CD4-positive, CD25-positive, alpha-beta regulatory T cell (primary cell): ENCODE data around the gene PCNX4. TPM values are rescaled to one million over a fixed set of nuclear protein-coding genes. Genes with fewer than 3 reads are reported as not detected.

Experiments
- ATAC-seq, 2 donors: fragments of 150-1000 bp; cut with Tn5 transposase; one replicate each; pipeline ENCODE4 v1.10.0; 2021; ENCODE audit warnings: low read depth in 2 of 2, moderate number of reproducible peaks in 2 of 2, moderate library complexity in 1 of 2
- DNase-seq, 3 donors: peaks; one replicate each; pipeline versions ENCODE4 v3.0.0 to v3.0.0-alpha.2; 2012 to 2022; ENCODE audit warnings: mixed read lengths in 1 of 3
- H3K27ac ChIP-seq: one replicate; pipeline ENCODE4 v1.7.0; 2013; ENCODE audit warnings: mild to moderate bottlenecking, low read length; ENCODE audit not compliant: insufficient read depth, poor library complexity, severe bottlenecking
- H3K27me3 ChIP-seq: one replicate; pipeline ENCODE4 v1.7.0; 2013; ENCODE audit warnings: low read length; ENCODE audit not compliant: control insufficient read depth, insufficient read depth
- H3K36me3 ChIP-seq: one replicate; pipeline ENCODE4 v1.7.0; 2013; ENCODE audit warnings: mild to moderate bottlenecking, low read length, moderate library complexity; ENCODE audit not compliant: control insufficient read depth, insufficient read depth
- H3K4me1 ChIP-seq: 2 replicates; pipeline ENCODE4 v1.7.0; 2013; ENCODE audit warnings: mild to moderate bottlenecking, low read length; ENCODE audit not compliant: insufficient read depth, control insufficient read depth, poor library complexity, severe bottlenecking
- H3K4me3 ChIP-seq: one replicate; pipeline ENCODE4 v1.7.0; 2013; ENCODE audit warnings: low read depth, mild to moderate bottlenecking, low read length, moderate library complexity
- H3K9me3 ChIP-seq, 2 experiments: 1 replicate in 1 of 2; 2 replicates in 1 of 2; pipeline ENCODE4 v1.7.0; 2013; ENCODE audit warnings: low read length in 2 of 2, mild to moderate bottlenecking in 1 of 2, moderate library complexity in 1 of 2; ENCODE audit not compliant: control insufficient read depth in 2 of 2
- H3K27ac Mint-ChIP-seq, 3 donors: one replicate each; pipeline ENCODE4 v1.8.0; 2020 to 2022; ENCODE audit warnings: mild to moderate bottlenecking in 3 of 3, mixed read lengths in 3 of 3, moderate library complexity in 2 of 3
- H3K27me3 Mint-ChIP-seq: one replicate; pipeline ENCODE4 v1.8.0; 2022; ENCODE audit warnings: mild to moderate bottlenecking, mixed read lengths
- H3K36me3 Mint-ChIP-seq: one replicate; pipeline ENCODE4 v1.8.0; 2020; ENCODE audit warnings: mixed read lengths
- H3K4me1 Mint-ChIP-seq, 4 donors: one replicate each; pipeline ENCODE4 v1.8.0; 2020 to 2022; ENCODE audit warnings: mixed read lengths in 4 of 4, mild to moderate bottlenecking in 1 of 4
- H3K4me3 Mint-ChIP-seq, 4 donors: one replicate each; pipeline ENCODE4 v1.8.0; 2020 to 2022; ENCODE audit warnings: mild to moderate bottlenecking in 4 of 4, mixed read lengths in 4 of 4, moderate library complexity in 3 of 4
- H3K9me3 Mint-ChIP-seq, 7 donors: one replicate each; pipeline ENCODE4 v1.8.0; 2020 to 2022; ENCODE audit warnings: mixed read lengths in 7 of 7, mild to moderate bottlenecking in 3 of 7, moderate library complexity in 2 of 7
- polyA plus RNA-seq, 4 donors: library from polyadenylated mRNA; unstranded; fragments of 300-500 nt; fragmentation: Illumina TruSeq; gene quantifications; one replicate each; pipeline ENCODE4 v1.2.3, GENCODE V29; 2021
- total RNA-seq: library from RNA; stranded (reverse); gene quantifications from one replicate; pipeline ENCODE4 v1.2.3, GENCODE V29; 2022

PCNX4 gene
- total and polyA plus RNA-seq, 5 donors from 2014 or later, result 14.1 to 34.7 (median 17.9) TPM

DNA sequence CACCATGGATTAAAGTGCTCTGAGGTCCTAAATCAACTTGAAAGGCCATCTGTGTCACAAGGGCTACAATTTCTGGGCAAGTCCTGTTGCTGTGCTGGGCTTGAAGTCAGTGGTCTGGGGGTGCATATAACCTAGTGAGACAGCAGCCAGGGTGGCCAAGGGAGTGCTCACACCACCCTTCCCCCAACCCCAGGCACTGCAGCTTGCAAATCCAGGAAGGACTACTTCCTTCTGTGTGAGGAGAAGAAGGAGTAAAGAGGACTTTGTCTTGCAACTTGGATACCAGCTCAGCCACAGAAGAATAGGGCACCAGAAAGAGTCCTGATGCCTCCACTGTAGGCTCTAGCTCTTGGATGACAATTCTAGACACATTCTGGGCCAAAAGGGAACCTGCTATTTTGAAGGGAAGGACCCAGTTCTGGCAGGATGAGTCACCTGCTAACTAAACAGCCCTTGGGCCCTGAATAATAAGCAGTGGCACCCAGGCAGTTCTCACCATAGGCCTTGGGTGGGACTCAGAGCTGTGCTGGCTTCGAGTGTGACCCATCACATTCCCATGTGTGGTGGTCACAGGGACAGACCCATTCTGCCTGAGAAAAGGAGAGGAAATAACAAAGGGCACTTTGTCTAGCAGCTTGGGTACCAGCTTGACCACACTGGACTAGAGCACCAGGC is 106.0 kb downstream of the PCNX4 start:
- Mint-ChIP-seq H3K4me1 (peaks cover 0 to 5% (median 5%) of the 10 kb centered on the region in 4 donors), H3K4me3 (no peak overlapping the region), H3K27me3 (peaks cover 30% of the 10 kb centered on the region), H3K9me3 (peaks cover 0 to 20% (median 5%) of the 10 kb centered on the region in 7 donors), H3K36me3 (peaks cover 11% of the 10 kb centered on the region), H3K27ac (no peak overlapping the region)
- Histone ChIP-seq H3K9me3 (peaks cover 10 to 14% of the 10 kb centered on the region in 2 experiments), H3K27me3 (no peaks in the 10 kb centered on the region), H3K27ac (no peak overlapping the region), H3K4me1 (no peaks in the 10 kb centered on the region), H3K4me3 (no peak overlapping the region), H3K36me3 (no peaks in the 10 kb centered on the region)
- DNase-seq, result no peak
- no peak for ATAC-seq

DNA sequence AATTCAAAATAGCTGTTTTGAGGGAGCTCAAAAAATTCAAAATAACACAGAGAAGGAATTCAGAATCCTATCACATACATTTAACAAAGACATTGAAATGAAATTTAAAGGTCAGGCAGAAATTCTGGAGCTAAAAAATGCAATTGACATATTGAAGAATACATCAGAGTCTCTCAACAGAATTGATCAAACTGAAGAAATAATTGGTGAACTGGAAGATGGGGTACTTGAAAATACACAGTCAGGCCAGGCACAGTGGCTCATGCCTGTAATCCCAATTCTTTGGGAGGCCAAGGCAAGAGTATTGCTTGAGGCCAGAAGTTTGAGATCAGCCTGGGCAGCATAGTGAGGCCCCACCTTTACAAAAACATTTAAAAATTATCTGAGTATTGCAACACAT is 107.6 kb downstream of the PCNX4 start:
- Histone ChIP-seq H3K36me3 (no peaks in the 10 kb centered on the region), H3K27me3 (peaks cover 5% of the 10 kb centered on the region), H3K4me1 (no peaks in the 10 kb centered on the region), H3K27ac (no peak overlapping the region), H3K9me3 (peaks cover 10 to 14% of the 10 kb centered on the region in 2 experiments), H3K4me3 (no peak overlapping the region)
- Mint-ChIP-seq H3K4me3 (no peak overlapping the region), H3K4me1 (peaks cover 0 to 5% (median 5%) of the 10 kb centered on the region in 4 donors), H3K27me3 (peaks cover 37% of the 10 kb centered on the region), H3K36me3 (peaks cover 11% of the 10 kb centered on the region), H3K27ac (no peak overlapping the region), H3K9me3 (peaks cover 0 to 20% (median 6%) of the 10 kb centered on the region in 7 donors)
- ATAC-seq (no peak), DNase-seq (no peak)

DNA sequence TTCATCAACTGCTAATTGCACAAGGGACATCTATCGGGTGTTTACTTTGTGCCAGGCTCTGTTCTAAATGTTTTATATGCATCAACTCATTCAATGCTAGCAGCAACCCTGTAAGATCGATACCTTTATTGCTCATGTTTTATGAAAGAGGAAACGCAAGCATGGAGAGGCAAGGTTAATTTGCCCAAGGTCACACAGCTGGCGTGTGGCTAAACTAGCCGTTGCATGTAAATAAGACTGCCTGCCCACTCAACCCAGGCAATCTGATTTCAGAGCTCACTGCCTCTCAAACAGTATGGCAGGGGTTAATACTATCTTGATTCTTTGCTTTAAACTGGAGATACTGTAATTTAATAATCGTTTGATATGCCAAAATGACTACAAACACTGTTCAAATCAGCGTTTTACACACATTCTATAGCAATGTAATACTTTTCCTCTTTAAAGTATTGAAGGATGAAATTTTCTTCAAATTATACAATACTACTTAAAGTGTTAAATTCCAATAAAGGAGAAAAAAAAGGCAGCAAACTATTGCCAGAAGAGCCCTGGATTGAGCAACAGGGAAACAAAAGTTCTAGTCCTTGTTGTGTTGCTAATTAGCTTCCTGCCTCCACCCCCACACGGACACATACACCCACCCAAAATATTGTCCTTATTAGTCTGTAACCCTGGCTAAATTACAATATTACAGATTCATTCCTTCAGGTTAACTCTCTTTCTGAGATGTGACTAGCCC is 112.5 kb downstream of the PCNX4 start:
- peaks cover 7% of the 10 kb centered on the region for H3K36me3 Mint-ChIP-seq
- Histone ChIP-seq H3K27ac (no peak overlapping the region), H3K36me3 (no peaks in the 10 kb centered on the region), H3K9me3 (peaks cover 6 to 10% of the 10 kb centered on the region in 2 experiments), H3K4me1 (no peaks in the 10 kb centered on the region), H3K4me3 (no peak overlapping the region), H3K27me3 (peaks cover 24% of the 10 kb centered on the region)
- H3K9me3 Mint-ChIP-seq, result peaks cover 0 to 14% (median 4%) of the 10 kb centered on the region in 7 donors
- DNase-seq (no peak), ATAC-seq (no peak)
- H3K4me1 Mint-ChIP-seq, result peaks cover 0 to 2% (median 0%) of the 10 kb centered on the region in 4 donors
- peaks cover 48% of the 10 kb centered on the region for H3K27me3 Mint-ChIP-seq
- no peak overlapping the region for H3K27ac Mint-ChIP-seq
- no peak overlapping the region for H3K4me3 Mint-ChIP-seq

DNA sequence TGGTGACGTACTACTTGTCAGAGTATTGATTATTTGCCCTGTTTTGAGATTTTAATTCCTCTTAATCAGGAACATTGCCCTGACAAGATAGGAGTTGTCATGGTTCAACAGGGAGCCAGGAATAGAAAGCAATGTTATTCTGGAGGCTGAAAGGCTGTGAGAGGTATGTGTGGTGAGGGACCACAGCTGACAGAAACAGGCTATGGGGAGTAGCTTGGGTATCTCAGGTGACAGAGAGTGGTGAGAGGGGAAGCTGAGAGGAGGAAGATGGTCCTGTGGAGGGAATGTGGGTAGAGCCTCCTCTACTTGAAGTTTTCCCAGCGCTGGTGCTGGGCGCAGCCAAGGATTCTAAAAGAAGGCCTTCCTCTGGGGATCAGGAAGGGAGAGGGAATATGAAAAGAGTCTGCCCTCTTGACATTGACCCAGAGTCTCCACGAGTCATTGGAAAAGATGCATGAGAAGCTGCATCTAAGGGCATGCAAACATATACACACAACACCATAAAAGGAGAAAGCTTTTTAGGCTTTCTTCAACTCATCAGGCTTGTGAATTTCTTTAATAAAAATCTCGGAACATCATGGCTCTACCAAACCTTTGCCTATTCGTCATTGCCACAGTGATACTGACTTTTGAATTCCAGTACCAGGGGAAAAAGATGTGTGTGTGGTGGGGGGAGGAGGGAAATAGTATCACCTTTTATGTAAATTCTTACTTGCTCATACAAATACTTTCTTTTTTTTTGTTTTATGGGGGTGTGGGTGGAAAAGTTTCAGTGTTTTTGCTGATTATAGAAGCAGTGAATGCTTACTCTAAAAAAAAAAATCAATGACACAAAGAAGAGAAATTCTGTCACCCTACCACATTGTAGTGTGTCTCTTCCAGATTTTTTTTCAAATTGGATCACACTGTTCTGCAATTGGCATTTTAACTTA is 113.4 kb downstream of the PCNX4 start:
- no peak for DNase-seq
- ATAC-seq, result no peak
- H3K27ac ChIP-seq, result no peak overlapping the region
- H3K36me3 ChIP-seq, result no peaks in the 10 kb centered on the region
- H3K4me1 ChIP-seq, result no peaks in the 10 kb centered on the region
- peaks cover 26% of the 10 kb centered on the region for H3K27me3 ChIP-seq
- H3K4me1 Mint-ChIP-seq, result peaks cover 0 to 2% (median 0%) of the 10 kb centered on the region in 4 donors
- peaks cover 51% of the 10 kb centered on the region for H3K27me3 Mint-ChIP-seq
- H3K36me3 Mint-ChIP-seq, result peaks cover under 1% of the 10 kb centered on the region
- peaks cover 0 to 5% (median 4%) of the 10 kb centered on the region in 7 donors for H3K9me3 Mint-ChIP-seq
- no peak overlapping the region for H3K4me3 ChIP-seq
- peak overlapping the region in 1 of 3 donors; percentile 21 for H3K27ac Mint-ChIP-seq
- H3K4me3 Mint-ChIP-seq, result no peak overlapping the region
- peaks cover 0 to 2% of the 10 kb centered on the region in 2 experiments for H3K9me3 ChIP-seq

DNA sequence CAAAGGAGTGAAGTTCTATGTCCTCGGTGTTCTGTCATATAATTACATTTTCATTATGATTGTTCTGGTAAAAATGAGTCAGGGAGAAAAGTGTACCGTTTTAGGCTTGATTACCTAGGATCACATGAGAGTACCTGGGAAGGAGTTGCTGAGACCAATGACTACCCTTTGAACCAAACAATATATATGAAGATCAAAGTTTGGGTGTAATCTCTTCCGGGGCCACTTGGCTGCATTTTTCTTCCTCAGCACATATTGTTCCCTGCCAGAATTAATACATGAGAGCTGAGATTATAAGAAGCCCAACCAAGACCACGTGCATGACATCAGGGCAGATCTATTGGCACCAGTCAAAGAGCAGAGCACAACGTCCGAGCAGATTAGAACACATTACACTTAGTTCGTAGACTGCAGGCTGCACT is 114.5 kb downstream of the PCNX4 start:
- no peak overlapping the region for H3K27ac ChIP-seq
- no peaks in the 10 kb centered on the region for H3K36me3 ChIP-seq
- no peak for DNase-seq
- H3K4me3 ChIP-seq, result no peak overlapping the region
- Mint-ChIP-seq H3K9me3 (peaks cover 0 to 5% (median 0%) of the 10 kb centered on the region in 7 donors), H3K27me3 (peaks cover 41% of the 10 kb centered on the region), H3K36me3 (no peaks in the 10 kb centered on the region), H3K4me3 (no peak overlapping the region), H3K4me1 (peaks cover 0 to 2% (median 0%) of the 10 kb centered on the region in 4 donors), H3K27ac (no peak overlapping the region)
- H3K27me3 ChIP-seq, result peaks cover 26% of the 10 kb centered on the region
- H3K9me3 ChIP-seq, result no peaks in the 10 kb centered on the region
- ATAC-seq, result no peak
- H3K4me1 ChIP-seq, result no peaks in the 10 kb centered on the region

DNA sequence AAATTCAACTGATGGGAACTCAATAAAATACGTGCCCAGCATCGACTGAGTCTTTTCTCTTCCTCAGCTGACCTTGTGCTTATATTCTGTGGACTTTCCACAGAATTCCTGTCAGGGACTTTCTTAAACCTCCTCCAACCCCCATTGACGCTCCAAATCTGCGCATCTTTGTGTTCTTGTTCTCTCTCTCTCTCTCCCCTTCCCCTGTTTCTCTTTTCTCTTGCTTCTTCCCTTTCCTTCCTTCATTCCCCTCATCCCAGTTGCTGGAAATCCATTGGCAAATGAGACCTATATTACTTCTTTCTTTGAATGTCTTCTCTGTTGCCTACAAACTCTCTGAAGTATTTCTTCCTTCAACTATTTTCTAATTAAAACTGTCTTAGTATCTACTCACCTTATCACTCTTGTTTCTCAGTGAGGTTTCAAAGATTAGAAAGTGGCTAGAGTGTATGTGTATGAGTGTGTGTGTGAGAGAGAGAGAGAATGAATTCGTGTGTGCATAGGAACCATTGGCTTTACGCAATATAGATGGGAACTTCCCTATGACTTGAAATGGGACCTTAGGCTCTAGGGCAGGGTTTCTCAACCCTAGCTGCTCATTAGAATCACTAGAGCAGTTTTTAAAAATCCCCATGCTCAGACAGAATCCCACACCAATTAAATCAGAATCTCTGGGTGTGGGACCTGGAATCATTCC is 115.3 kb downstream of the PCNX4 start:
- no peaks in the 10 kb centered on the region for H3K36me3 ChIP-seq
- H3K27me3 ChIP-seq, result peaks cover 26% of the 10 kb centered on the region
- no peak overlapping the region for H3K27ac ChIP-seq
- Mint-ChIP-seq H3K27me3 (peaks cover 37% of the 10 kb centered on the region), H3K9me3 (peaks cover 0 to 5% (median 0%) of the 10 kb centered on the region in 7 donors), H3K4me3 (no peak overlapping the region), H3K27ac (no peak overlapping the region), H3K4me1 (peaks cover 0 to 2% (median 0%) of the 10 kb centered on the region in 4 donors), H3K36me3 (no peaks in the 10 kb centered on the region)
- H3K4me3 ChIP-seq, result no peak overlapping the region
- H3K4me1 ChIP-seq, result no peaks in the 10 kb centered on the region
- no peaks in the 10 kb centered on the region for H3K9me3 ChIP-seq
- ATAC-seq (no peak), DNase-seq (no peak)

DNA sequence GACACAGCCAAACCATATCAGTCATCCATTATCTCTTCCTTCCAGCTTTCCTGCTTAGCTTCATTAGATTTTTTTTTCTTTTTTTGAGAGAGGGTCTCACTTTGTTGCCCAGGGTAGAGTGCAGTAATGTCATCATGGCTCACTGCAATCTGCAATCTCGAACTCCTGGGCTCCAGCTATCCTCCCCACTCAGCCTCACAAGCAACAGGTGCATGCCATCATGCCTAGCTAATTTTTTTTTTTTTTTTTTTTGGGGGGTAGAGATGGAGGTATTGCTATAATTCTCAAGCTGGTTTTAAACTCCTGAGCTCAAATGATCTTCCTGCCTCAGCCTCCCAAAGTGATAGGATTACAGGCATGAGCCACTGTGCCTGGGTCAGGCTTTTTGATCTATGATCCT is 119.0 kb downstream of the PCNX4 start:
- Mint-ChIP-seq H3K36me3 (no peaks in the 10 kb centered on the region), H3K27me3 (peaks cover 21% of the 10 kb centered on the region), H3K9me3 (peaks cover 0 to 7% (median 0%) of the 10 kb centered on the region in 7 donors), H3K4me1 (peaks cover 0 to 2% (median 0%) of the 10 kb centered on the region in 4 donors), H3K27ac (no peak overlapping the region), H3K4me3 (no peak overlapping the region)
- H3K27ac ChIP-seq, result no peak overlapping the region
- H3K9me3 ChIP-seq, result no peaks in the 10 kb centered on the region
- no peaks in the 10 kb centered on the region for H3K4me1 ChIP-seq
- H3K4me3 ChIP-seq, result no peak overlapping the region
- no peaks in the 10 kb centered on the region for H3K36me3 ChIP-seq
- DNase-seq, result no peak
- H3K27me3 ChIP-seq, result peaks cover 26% of the 10 kb centered on the region
- ATAC-seq, result no peak
